Mammary epithelial cell (primary cell): Measurements from ENCODE around the gene JAKMIP1.

ENCODE experiments used
- CTCF ChIP-seq, 2 donors: IDR thresholded peaks in 1 of 2; conservative IDR thresholded peaks in 1 of 2; 2 replicates each; pipeline ENCODE4 v1.5.1; 2011 to 2012; ENCODE audit warnings: inconsistent platforms in 2 of 2, low read length in 2 of 2, mild to moderate bottlenecking in 2 of 2, control low read depth in 1 of 2, low read depth in 1 of 2; ENCODE audit not compliant: insufficient read depth in 1 of 2; ENCODE audit errors: extremely low read depth in 1 of 2
- EZH2 ChIP-seq: IDR thresholded peaks from 2 replicates; pipeline ENCODE4 v1.6.1; 2012; ENCODE audit warnings: low read length, inconsistent platforms, borderline replicate concordance

DNA sequence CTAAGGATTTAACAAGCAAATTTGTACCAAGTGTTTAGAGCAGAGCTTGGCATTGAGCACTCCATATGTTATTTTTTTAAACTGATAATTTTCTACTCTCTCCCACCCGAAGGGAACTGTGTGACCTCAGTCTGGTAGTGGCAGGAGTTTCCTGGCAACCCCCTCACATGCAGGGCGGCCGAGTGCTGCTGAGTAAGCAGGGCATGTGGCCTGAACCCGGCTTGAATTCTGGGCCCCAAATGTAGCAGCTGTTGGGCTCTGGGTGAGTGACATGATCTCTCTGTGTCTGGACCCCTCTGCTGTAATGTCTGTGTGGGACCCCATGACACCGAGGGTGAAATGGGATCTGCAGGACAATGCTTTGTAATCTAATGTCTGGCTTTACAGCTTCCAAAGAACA, 168.5 kb downstream of the JAKMIP1 start:
- TF ChIP-seq CTCF (conservative IDR thresholded peaks at IDR 0.05 in 1 of 2, IDR thresholded peaks at IDR 0.05 in 1 of 2; ENCODE audit: extremely low read depth in 1 of 2, insufficient read depth in 1 of 2, low read depth in 1 of 2, low read length in 2 of 2) (no peak), EZH2 (no peak)
